IMR-90 (cell line): ENCODE measurements around the gene KLHDC7B. TPM values are rescaled to one million over a fixed set of nuclear protein-coding genes. Genes with fewer than 3 reads are reported as not detected.
A peak's percentile ranks its signal among the peaks of the same experiment; 100 is the strongest.

Experiments used
- ATAC-seq: fragments of 200-7000 bp; cut with Tn5 transposase; 2 replicates; pipeline ENCODE4 v1.9.1; 2020; ENCODE audit warnings: low read depth, mild to moderate bottlenecking, moderate library complexity
- BruUV-seq: library from RNA; stranded (reverse); fragments of 400-500 nt; replicated peaks from 2 replicates; lab custom pipeline; 2021; lab: Mats Ljungman, UMichigan
- CTCF ChIA-PET: fragments of 300-600 bp; formaldehyde crosslinking; extraction: SDS; loops from one replicate; lab custom pipeline; 2021; ENCODE audit warnings: antibody characterized with exemption; lab: Yijun Ruan, JAX
- POLR2A ChIA-PET: fragments of 300-600 bp; sonication (Branson Sonifier 250); formaldehyde crosslinking; loops from one replicate; lab custom pipeline; 2022; ENCODE audit warnings: antibody characterized with exemption; ENCODE audit not compliant: unreplicated experiment; lab: Charles Lee
- DNase-seq: peaks from one replicate; pipeline ENCODE4 v3.0.0; 2013
- H2AFZ ChIP-seq: replicated peaks from 2 replicates; pipeline ENCODE3; 2013; ENCODE audit warnings: low read length, mild to moderate bottlenecking; ENCODE audit not compliant: poor library complexity
- H2AK5ac ChIP-seq: 2 replicates; pipeline ENCODE4 v1.6.1; 2013; ENCODE audit warnings: low read depth, low read length, inconsistent platforms
- H2AK9ac ChIP-seq: replicated peaks from 2 replicates; pipeline ENCODE3; 2013; ENCODE audit warnings: mild to moderate bottlenecking, low read depth, low read length, moderate library complexity; ENCODE audit not compliant: poor library complexity
- H2BK120ac ChIP-seq: 2 replicates; pipeline ENCODE4 v1.6.1; 2013; ENCODE audit warnings: low read depth, low read length, inconsistent platforms
- H2BK15ac ChIP-seq: 3 replicates; pipeline ENCODE4 v1.6.1; 2013; ENCODE audit warnings: low read depth, low read length, inconsistent platforms
- H2BK20ac ChIP-seq: 2 replicates; pipeline ENCODE4 v1.6.1; 2013; ENCODE audit warnings: low read depth, mild to moderate bottlenecking, inconsistent platforms, low read length, moderate library complexity
- H2BK5ac ChIP-seq: 2 replicates; pipeline ENCODE4 v1.6.1; 2013; ENCODE audit warnings: mild to moderate bottlenecking, low read depth, low read length, inconsistent platforms; ENCODE audit not compliant: poor library complexity, severe bottlenecking
- H3K14ac ChIP-seq: replicated peaks from 2 replicates; pipeline ENCODE4 v1.6.1; 2013; ENCODE audit warnings: low read depth, low read length, inconsistent platforms
- H3K18ac ChIP-seq: 2 replicates; pipeline ENCODE4 v1.6.1; 2013; ENCODE audit warnings: low read depth, low read length, control low read depth
- H3K23ac ChIP-seq: 2 replicates; pipeline ENCODE4 v1.6.1; 2013; ENCODE audit warnings: low read depth, low read length, inconsistent platforms
- H3K27ac ChIP-seq: 2 replicates; pipeline ENCODE4 v1.5.1; 2013; ENCODE audit warnings: mild to moderate bottlenecking, control low read depth, low read length; ENCODE audit not compliant: insufficient read depth
- H3K27me3 ChIP-seq: 2 replicates; pipeline ENCODE4 v1.6.1; 2013; ENCODE audit warnings: low read length; ENCODE audit not compliant: control insufficient read depth, insufficient read depth
- H3K36me3 ChIP-seq: 2 replicates; pipeline ENCODE4 v1.6.1; 2013; ENCODE audit warnings: low read length, mixed read lengths; ENCODE audit not compliant: control insufficient read depth, insufficient read depth
- H3K4ac ChIP-seq: 2 replicates; pipeline ENCODE4 v1.6.1; 2013; ENCODE audit warnings: low read depth, low read length, inconsistent platforms
- H3K4me1 ChIP-seq: 2 replicates; pipeline ENCODE4 v1.6.1; 2013; ENCODE audit warnings: low read length, mixed read lengths; ENCODE audit not compliant: control insufficient read depth, insufficient read depth
- H3K4me2 ChIP-seq: 2 replicates; pipeline ENCODE4 v1.6.1; 2013; ENCODE audit warnings: low read depth, mild to moderate bottlenecking, control low read depth, low read length, moderate library complexity
- H3K4me3 ChIP-seq: 2 replicates; pipeline ENCODE4 v1.5.1; 2013; ENCODE audit warnings: low read depth, mild to moderate bottlenecking, control low read depth, low read length, moderate library complexity; ENCODE audit not compliant: insufficient read depth
- H3K56ac ChIP-seq: 2 replicates; pipeline ENCODE4 v1.6.1; 2013; ENCODE audit warnings: low read length, inconsistent platforms; ENCODE audit not compliant: insufficient read depth; ENCODE audit errors: extremely low read depth
- H3K79me1 ChIP-seq, 2 experiments: 2 replicates each; pipeline ENCODE4 v1.6.1; 2013; ENCODE audit warnings: low read length in 2 of 2, inconsistent platforms in 1 of 2, low read depth in 1 of 2
- H3K9ac ChIP-seq: 2 replicates; pipeline ENCODE4 v1.6.1; 2013; ENCODE audit warnings: low read depth, low read length, control low read depth
- H3K9me1 ChIP-seq: 2 replicates; pipeline ENCODE4 v1.6.1; 2013; ENCODE audit warnings: low read length, inconsistent platforms; ENCODE audit not compliant: insufficient read depth
- H3K9me3 ChIP-seq: 2 replicates; pipeline ENCODE4 v1.6.1; 2013; ENCODE audit warnings: low read length; ENCODE audit not compliant: control insufficient read depth, insufficient read depth
- H4K20me1 ChIP-seq: 2 replicates; pipeline ENCODE4 v1.6.1; 2013; ENCODE audit warnings: low read length, inconsistent platforms; ENCODE audit not compliant: insufficient read depth
- H4K5ac ChIP-seq: 2 replicates; pipeline ENCODE4 v1.6.1; 2013; ENCODE audit warnings: mild to moderate bottlenecking, low read depth, low read length, control low read depth
- H4K8ac ChIP-seq, 2 experiments: 2 replicates each; pipeline ENCODE4 v1.6.1; 2013; ENCODE audit warnings: low read depth in 2 of 2, low read length in 2 of 2, control low read depth in 1 of 2, inconsistent platforms in 1 of 2
- H4K91ac ChIP-seq: 2 replicates; pipeline ENCODE4 v1.6.1; 2013; ENCODE audit warnings: low read depth, low read length, inconsistent platforms; ENCODE audit not compliant: insufficient read depth
- BHLHE40 ChIP-seq: fragments of 150-350 bp; IDR thresholded peaks from 2 replicates; pipeline ENCODE4 v1.6.1; 2016; ENCODE audit warnings: mild to moderate bottlenecking, low read depth, low read length
- FOS ChIP-seq: fragments of 150-350 bp; IDR thresholded peaks from 2 replicates; pipeline ENCODE4 v1.6.1; 2016; ENCODE audit warnings: low read depth, low read length
- NFE2L2 ChIP-seq: fragments of 150-350 bp; IDR thresholded peaks from 2 replicates; pipeline ENCODE4 v1.6.1; 2016; ENCODE audit warnings: low read depth, mild to moderate bottlenecking, low read length
- RCOR1 ChIP-seq: IDR thresholded peaks from 2 replicates; pipeline ENCODE4 v1.6.1; 2012; ENCODE audit warnings: mild to moderate bottlenecking, low read length, improper control_type of control experiment; ENCODE audit not compliant: insufficient replicate concordance
- RFX5 ChIP-seq: IDR thresholded peaks from 2 replicates; pipeline ENCODE4 v1.8.0; 2012; ENCODE audit warnings: low read depth, mild to moderate bottlenecking, low read length, moderate library complexity
- whole genome bisulfite sequencing, 2 experiments: methylation state at CpG; one replicate each; pipeline versions ENCODE4 v1.1.5 to v1.1.7; 2013; ENCODE audit warnings: missing lambda C conversion rate in 2 of 2; ENCODE audit not compliant: insufficient read length in 1 of 2; ENCODE audit errors: extremely low coverage in 2 of 2; 5-methylcytosine and 5-hydroxymethylcytosine counted together
- dilution Hi-C: fragments of 300-500 bp; cut with HindIII; formaldehyde crosslinking; loops from one replicate; pipeline ENCODE4 v1.14.3; 2018; ENCODE audit warnings: low sequenced_read_pairs; ENCODE audit not compliant: unreplicated experiment
- in situ Hi-C: fragments of 300-500 bp; cut with MboI; formaldehyde crosslinking; loops from 3 replicates; pipeline ENCODE4 v1.14.3; 2019; ENCODE audit warnings: low sequenced_read_pairs, inconsistent platforms, mixed read lengths
- intact Hi-C: fragments of 100-400 bp; cut with micrococcal nuclease; formaldehyde crosslinking; loops from 2 replicates; pipeline ENCODE4 v1.10.0; 2022
- polyA plus RNA-seq, 3 experiments: library from polyadenylated mRNA; depleted of rRNA; stranded (reverse); fragments of >200 nt; gene quantifications; 2 replicates each; pipeline ENCODE4 v1.2.3, GENCODE V29; 2012; ENCODE audit warnings: low replicate concordance in 1 of 3
- total RNA-seq: library from RNA; depleted of rRNA; stranded (reverse); fragments of >200 nt; gene quantifications from 2 replicates; pipeline ENCODE4 v1.2.3, GENCODE V29; 2012
- TF ChIP-seq, protein P1 (sequence below): fragments of 150-350 bp; IDR thresholded peaks from 2 replicates; pipeline ENCODE4 v1.6.1; 2017; ENCODE audit warnings: mild to moderate bottlenecking, antibody characterized with exemption, low read length, low read depth
- TF ChIP-seq, protein P2 (sequence below): conservative IDR thresholded peaks from 2 replicates; pipeline ENCODE4 v1.5.1; 2012; ENCODE audit warnings: mild to moderate bottlenecking, low read depth, low read length, improper control_type of control experiment

The KLHDC7B gene
- total and polyA plus RNA-seq, 2 of the 4 experiments (the other 2 are of a cell fraction): 0.05 TPM; not detected in 1

DNA sequence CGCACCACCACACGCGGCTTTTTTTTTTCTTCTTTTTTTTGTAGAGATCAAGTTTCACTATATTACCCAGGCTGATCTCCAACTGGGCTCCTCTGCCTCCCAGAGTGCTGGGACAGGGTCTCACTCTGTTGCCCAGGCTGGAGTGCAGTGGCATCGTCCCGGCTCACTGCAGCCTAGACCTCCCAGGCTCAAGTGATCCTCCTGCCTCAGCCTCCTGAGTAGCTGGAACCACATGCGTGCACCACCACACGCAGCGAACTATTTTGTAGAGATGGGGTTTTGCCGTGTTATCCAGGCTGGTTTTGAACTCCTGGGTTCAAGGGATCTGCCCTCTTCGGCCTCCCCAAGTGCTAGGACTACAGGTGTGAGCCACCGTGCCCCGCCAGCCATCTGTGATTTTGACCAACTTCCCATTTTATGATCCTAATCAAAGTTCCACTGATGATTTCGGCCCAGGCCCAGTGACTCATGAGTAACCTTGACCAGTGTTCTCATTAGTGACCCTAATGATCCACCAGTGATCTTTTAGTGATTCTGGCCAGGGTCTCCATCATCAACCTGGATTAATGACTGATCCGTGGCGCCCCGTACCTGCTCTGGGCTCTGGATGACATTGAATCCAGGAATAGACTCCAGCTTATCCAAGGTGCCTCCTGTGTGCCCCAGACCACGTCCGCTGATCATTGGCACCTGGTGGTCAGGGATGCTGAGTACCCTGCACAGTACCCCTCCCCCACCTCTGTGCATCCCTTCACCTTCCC, 17.6 kb upstream of the KLHDC7B start:
- H2BK20ac ChIP-seq: no peak overlapping the region
- H2BK15ac ChIP-seq: no peak overlapping the region
- peaks cover 15% of the 10 kb centered on the region for H3K9me1 ChIP-seq
- peak overlapping the region; percentile 27; the same call in 1 of the 2 replicates for H2AK5ac ChIP-seq
- no peak overlapping the region for H3K56ac ChIP-seq
- H4K5ac ChIP-seq: no peak overlapping the region
- no peak overlapping the region for H2AK9ac ChIP-seq
- BruUV-seq: no TSS peak
- no peak overlapping the region for H3K23ac ChIP-seq
- H3K9me3 ChIP-seq: no peaks in the 10 kb centered on the region
- DNase-seq (no peak), ATAC-seq (no peak)
- H2BK5ac ChIP-seq: no peak overlapping the region
- peaks cover 5% of the 10 kb centered on the region; the same call in 1 of the 2 replicates for H3K27me3 ChIP-seq
- dilution Hi-C loops (no loop called here), in situ Hi-C loops (loop anchor here (5.0 kb wide), 1 partner anchor 49 kb away; the partner anchor contains the start of gene CPT1B), intact Hi-C loops (loop anchor here (5.0 kb wide), 1 partner anchor 54 kb away; the partner anchor contains the start of gene CHKB)
- no peak overlapping the region for H4K8ac ChIP-seq
- no peak overlapping the region for H3K18ac ChIP-seq
- no peak overlapping the region for H4K91ac ChIP-seq
- H3K27ac ChIP-seq: no peak overlapping the region
- H3K4me1 ChIP-seq: peaks cover 24% of the 10 kb centered on the region
- no peak overlapping the region for H3K4ac ChIP-seq
- H2AFZ ChIP-seq: peak overlapping the region; percentile 10
- H3K36me3 ChIP-seq: peaks cover 11% of the 10 kb centered on the region
- peaks cover 16% of the 10 kb centered on the region for H4K20me1 ChIP-seq
- no peak overlapping the region for H3K4me3 ChIP-seq
- peaks cover 11 to 39% of the 10 kb centered on the region in 2 experiments for H3K79me1 ChIP-seq
- H3K14ac ChIP-seq: no peak overlapping the region
- CTCF ChIA-PET: no interaction called here
- WGBS, 2 experiments: 97% methylated on average over 9 of the region's 18 CpGs; no CpG with 5 or more reads in 1 of the 2 experiments
- POLR2A ChIA-PET: no interaction called here
- no peak overlapping the region for H2BK120ac ChIP-seq
- H3K4me2 ChIP-seq: no peak overlapping the region
- TF ChIP-seq, protein P1, sequence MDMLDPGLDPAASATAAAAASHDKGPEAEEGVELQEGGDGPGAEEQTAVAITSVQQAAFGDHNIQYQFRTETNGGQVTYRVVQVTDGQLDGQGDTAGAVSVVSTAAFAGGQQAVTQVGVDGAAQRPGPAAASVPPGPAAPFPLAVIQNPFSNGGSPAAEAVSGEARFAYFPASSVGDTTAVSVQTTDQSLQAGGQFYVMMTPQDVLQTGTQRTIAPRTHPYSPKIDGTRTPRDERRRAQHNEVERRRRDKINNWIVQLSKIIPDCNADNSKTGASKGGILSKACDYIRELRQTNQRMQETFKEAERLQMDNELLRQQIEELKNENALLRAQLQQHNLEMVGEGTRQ: no peak
- TF ChIP-seq FOS (no peak), RCOR1 (no peak), RFX5 (no peak), BHLHE40 (no peak), NFE2L2 (no peak)
- TF ChIP-seq, protein P2, sequence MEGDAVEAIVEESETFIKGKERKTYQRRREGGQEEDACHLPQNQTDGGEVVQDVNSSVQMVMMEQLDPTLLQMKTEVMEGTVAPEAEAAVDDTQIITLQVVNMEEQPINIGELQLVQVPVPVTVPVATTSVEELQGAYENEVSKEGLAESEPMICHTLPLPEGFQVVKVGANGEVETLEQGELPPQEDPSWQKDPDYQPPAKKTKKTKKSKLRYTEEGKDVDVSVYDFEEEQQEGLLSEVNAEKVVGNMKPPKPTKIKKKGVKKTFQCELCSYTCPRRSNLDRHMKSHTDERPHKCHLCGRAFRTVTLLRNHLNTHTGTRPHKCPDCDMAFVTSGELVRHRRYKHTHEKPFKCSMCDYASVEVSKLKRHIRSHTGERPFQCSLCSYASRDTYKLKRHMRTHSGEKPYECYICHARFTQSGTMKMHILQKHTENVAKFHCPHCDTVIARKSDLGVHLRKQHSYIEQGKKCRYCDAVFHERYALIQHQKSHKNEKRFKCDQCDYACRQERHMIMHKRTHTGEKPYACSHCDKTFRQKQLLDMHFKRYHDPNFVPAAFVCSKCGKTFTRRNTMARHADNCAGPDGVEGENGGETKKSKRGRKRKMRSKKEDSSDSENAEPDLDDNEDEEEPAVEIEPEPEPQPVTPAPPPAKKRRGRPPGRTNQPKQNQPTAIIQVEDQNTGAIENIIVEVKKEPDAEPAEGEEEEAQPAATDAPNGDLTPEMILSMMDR: no peak
- H3K9ac ChIP-seq: no peak overlapping the region
